Measurements from ENCODE around the gene TRIM26. TPM values are rescaled to one million over a fixed set of nuclear protein-coding genes. Genes with fewer than 3 reads are reported as not detected.

The TRIM26 gene
- total RNA-seq, 1 experiment from 2014 or later, result 56.4 TPM

Other genes with a start within 250 kb of the TRIM26 start
- 22.5 and 29.7 TPM in 2 replicates for gene POLR1H, start 152.1 kb downstream of the TRIM26 start, total RNA-seq (2014; rRNA removed; shearing (Covaris generic))
- 26.3 and 33.8 TPM in 2 replicates for gene PPP1R11, start 146.2 kb downstream of the TRIM26 start, total RNA-seq (2014; rRNA removed; shearing (Covaris generic))
- gene RNF39, start 137.6 kb downstream of the TRIM26 start, total RNA-seq (2014; rRNA removed; shearing (Covaris generic)), result not detected in 2 replicates
- gene TRIM31, start 100.3 kb downstream of the TRIM26 start, total RNA-seq (2014; rRNA removed; shearing (Covaris generic)), result not detected in 2 replicates
- not detected in 2 replicates for gene TRIM40, start 77.3 kb downstream of the TRIM26 start, total RNA-seq (2014; rRNA removed; shearing (Covaris generic))
- not detected in 2 replicates for gene TRIM10, start 52.2 kb downstream of the TRIM26 start, total RNA-seq (2014; rRNA removed; shearing (Covaris generic))
- not detected in 2 replicates for gene TRIM15, start 49.9 kb downstream of the TRIM26 start, total RNA-seq (2014; rRNA removed; shearing (Covaris generic))
- gene TRIM39, start 113.5 kb upstream of the TRIM26 start, total RNA-seq (2014; rRNA removed; shearing (Covaris generic)), result 9.0 and 14.7 TPM in 2 replicates
- gene RPP21, start 131.8 kb upstream of the TRIM26 start, total RNA-seq (2014; rRNA removed; shearing (Covaris generic)), result 41.0 and 137 TPM in 2 replicates